HG03432 (cell line): ENCODE measurements around the gene PRKCA.
"Not testable (repeated sequence)": the region's sequence is repeated elsewhere in the genome, so short reads cannot be mapped to it uniquely, and the experiment has no call there.

Experiments used
- ATAC-seq: cut with Tn5 transposase; IDR thresholded peaks from one replicate; pipeline ENCODE4 v1.9.1; 2021; ENCODE audit warnings: mild to moderate bottlenecking, moderate library complexity; ENCODE audit not compliant: unreplicated experiment

PRKCA gene

GRCh38 chr17:66716236-66717026 lies 414.0 kb downstream of the PRKCA start:
- no peak for ATAC-seq

GRCh38 chr17:66717641-66718058 lies 415.2 kb downstream of the PRKCA start:
- ATAC-seq, result peak; percentile 72

GRCh38 chr17:66720027-66720426 lies 417.6 kb downstream of the PRKCA start:
- no peak for ATAC-seq

- ATAC-seq, result no peak
Observed at GRCh38 chr17:66720567-66720966, 418.2 kb downstream of the PRKCA start.

- no peak for ATAC-seq
Observed at GRCh38 chr17:66722341-66722740, 419.9 kb downstream of the PRKCA start.

- ATAC-seq, result no peak
Observed at GRCh38 chr17:66724581-66725341, 422.3 kb downstream of the PRKCA start.

- ATAC-seq, result not testable (repeated sequence)
Observed at GRCh38 chr17:66725438-66725837, 423.0 kb downstream of the PRKCA start.

GRCh38 chr17:66725956-66726355 lies 423.5 kb downstream of the PRKCA start:
- no peak for ATAC-seq

- no peak for ATAC-seq
Observed at GRCh38 chr17:66726371-66726770, 424.0 kb downstream of the PRKCA start.

GRCh38 chr17:66726846-66727245 lies 424.4 kb downstream of the PRKCA start:
- no peak for ATAC-seq

GRCh38 chr17:66727634-66728570 lies 425.5 kb downstream of the PRKCA start:
- ATAC-seq, result peak; percentile 89

GRCh38 chr17:66730461-66730923 lies 428.1 kb downstream of the PRKCA start:
- no peak for ATAC-seq

- no peak for ATAC-seq
Observed at GRCh38 chr17:66733759-66734158, 431.3 kb downstream of the PRKCA start.

- ATAC-seq, result no peak
Observed at GRCh38 chr17:66734186-66734943, 432.0 kb downstream of the PRKCA start.

GRCh38 chr17:66737524-66737923 lies 435.1 kb downstream of the PRKCA start:
- ATAC-seq, result no peak

GRCh38 chr17:66738301-66738700 lies 435.9 kb downstream of the PRKCA start:
- ATAC-seq, result no peak

- ATAC-seq, result no peak
Observed at GRCh38 chr17:66739553-66739952, 437.1 kb downstream of the PRKCA start.

GRCh38 chr17:66740226-66740625 lies 437.8 kb downstream of the PRKCA start:
- no peak for ATAC-seq

GRCh38 chr17:66743511-66743910 lies 441.1 kb downstream of the PRKCA start:
- no peak for ATAC-seq

GRCh38 chr17:66746736-66747135 lies 444.3 kb downstream of the PRKCA start:
- no peak for ATAC-seq
